Activated CD4-positive, alpha-beta T cell treated with anti-CD3 and anti-CD28 coated beads for 1 hour (primary cell): ENCODE data around the gene GTF2F2.

Experiments
- DNase-seq: peaks from one replicate; pipeline ENCODE4 v3.0.0-alpha.2; 2020

The GTF2F2 gene

GRCh38 chr13:45306966-45307365, 186.7 kb downstream of the GTF2F2 start:
- DNase-seq: no peak

DNA sequence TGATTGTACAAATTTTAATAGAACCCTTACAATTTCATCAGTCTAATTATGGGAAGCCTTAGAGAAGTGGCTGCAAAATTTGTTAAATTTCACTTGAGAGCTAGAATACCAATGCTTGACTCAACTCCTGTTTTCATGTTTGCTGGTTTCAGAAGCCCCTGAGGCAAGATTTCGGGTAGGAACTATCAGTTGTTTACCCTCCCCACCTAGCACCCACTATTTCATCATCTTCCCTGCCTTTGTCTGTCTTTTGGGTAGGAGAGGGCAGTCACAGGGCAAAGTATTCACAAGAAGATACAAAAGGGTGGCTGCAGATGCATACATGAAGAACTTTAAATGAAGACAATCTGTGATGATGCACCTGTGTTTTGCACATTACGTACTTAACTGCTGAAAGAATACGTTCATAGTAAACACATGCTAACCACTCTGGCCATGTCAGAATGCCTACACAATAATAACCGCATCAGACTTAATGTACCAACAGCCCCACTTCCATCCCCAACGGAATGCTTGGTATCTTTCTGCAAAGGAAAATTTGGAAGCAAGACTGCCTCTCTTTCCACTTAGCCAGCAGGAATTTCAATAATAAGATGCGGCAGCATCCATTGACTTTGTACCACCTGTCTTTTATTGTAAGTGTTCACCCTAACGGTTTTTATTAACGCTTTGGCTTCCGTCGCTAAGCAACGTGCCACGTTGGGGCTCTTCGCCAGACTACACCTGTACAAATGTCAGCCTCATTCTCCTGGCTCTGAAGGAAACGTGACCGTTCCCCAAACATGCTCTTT, 190.2 kb downstream of the GTF2F2 start:
- no peak for DNase-seq

- no peak for DNase-seq
These were observed 194.5 kb downstream of the GTF2F2 start for GRCh38 chr13:45314822-45315221.

DNA sequence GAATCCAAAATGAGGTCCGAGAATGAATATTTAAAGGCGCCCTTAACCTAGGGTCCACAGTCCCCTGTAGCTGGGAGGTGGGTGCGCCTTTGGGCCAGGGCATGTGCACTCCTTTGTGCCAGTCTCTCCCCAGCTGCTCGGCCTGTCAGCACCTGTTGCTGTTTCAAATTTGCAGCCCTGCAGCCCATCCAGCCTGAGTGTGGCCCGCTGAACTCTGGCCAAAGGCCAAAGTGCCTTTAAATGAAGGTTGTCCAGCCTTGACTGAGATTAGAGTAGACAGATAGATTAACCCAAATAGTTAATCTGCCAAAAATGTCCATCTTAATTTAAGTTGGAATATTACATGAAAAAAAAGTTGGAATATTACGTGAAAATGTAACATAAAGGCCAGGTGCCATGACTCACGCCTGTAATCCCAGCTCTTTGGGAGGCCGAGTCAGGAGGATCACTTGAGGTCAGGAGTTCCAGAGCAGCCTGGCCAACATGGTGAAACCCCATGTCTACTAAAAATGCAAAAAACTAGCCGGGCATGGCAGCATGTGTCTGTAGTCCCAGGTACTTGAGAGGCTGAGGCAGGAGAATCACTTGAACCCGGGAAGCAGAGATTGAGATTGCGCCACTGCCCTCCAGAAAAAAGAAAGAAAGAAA, 195.3 kb downstream of the GTF2F2 start:
- no peak for DNase-seq

DNA sequence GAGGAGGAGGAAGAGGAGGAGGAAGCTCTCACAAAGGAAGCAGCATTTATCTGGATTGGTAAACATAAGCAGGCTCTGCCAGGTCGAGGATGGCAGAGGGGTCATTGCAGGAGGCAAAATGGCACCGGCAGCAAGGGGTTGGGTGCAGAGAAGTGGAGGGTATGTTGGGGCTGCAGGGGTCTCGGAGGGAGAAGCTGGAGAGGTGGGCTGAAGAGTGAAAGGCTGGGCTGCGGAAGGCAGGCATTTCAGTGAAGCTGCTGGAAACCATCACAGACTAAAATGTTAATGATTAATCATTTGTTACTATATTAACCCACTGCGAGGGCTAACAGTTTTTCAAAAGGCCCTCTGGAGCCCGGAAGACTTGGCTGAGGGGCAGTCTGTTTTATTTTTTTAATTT, 196.0 kb downstream of the GTF2F2 start:
- DNase-seq: no peak

- DNase-seq: no peak
These were observed 196.7 kb downstream of the GTF2F2 start for GRCh38 chr13:45316996-45317395.

- DNase-seq: no peak
These were observed 200.7 kb downstream of the GTF2F2 start for GRCh38 chr13:45320876-45321629.

DNA sequence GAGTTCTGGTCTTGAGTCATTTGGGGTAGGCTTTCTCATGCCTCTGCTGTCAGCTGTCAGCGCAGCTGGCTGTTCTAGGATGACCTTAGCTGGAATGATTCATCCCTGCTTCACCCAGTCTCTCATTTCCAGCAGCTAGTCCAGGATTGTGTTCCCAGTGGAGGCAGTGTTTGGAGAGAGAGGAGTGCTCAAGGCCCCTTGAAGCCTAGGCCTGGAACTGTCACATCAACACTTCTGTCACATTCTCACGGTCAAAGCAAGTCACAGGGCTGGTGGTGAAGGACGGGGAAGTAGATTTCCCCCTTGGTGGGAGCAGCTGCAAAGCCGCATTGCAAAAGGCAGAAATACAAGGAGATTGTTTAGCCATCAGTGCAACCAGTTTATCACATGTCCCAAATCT, 205.5 kb downstream of the GTF2F2 start:
- no peak for DNase-seq

DNA sequence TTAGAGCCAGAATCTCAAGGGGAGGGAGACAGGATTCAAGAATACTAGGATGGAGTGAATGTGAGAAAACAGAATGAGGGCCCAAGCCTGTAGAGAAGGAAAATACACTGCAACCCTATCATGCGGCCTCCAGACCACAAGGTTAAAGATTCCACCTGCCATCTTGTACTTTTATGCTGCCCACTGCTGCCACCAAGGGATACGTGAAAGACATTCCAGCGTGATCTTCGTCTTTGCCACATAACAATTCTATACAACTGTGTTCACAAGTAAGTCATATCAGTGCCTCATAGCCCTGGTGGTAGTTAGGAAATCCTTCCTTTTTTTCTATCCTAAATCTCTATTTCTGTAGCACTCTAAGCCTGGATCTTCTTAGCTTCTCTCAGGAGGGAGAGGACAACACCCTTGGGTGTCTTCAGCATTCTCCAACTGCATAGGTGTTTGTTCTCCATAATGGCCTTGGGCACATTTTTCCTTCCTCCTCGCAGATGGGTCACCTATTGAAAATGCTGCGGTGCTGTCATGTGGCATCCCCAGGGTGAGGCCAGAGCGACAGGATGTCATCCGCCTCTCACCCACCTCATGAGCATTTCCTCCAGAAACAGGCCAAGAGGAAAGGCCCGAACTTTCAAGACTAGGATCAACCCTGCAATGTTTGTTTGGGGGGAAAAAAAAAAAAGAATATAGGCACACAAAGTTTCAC, 207.1 kb downstream of the GTF2F2 start:
- DNase-seq: no peak

DNA sequence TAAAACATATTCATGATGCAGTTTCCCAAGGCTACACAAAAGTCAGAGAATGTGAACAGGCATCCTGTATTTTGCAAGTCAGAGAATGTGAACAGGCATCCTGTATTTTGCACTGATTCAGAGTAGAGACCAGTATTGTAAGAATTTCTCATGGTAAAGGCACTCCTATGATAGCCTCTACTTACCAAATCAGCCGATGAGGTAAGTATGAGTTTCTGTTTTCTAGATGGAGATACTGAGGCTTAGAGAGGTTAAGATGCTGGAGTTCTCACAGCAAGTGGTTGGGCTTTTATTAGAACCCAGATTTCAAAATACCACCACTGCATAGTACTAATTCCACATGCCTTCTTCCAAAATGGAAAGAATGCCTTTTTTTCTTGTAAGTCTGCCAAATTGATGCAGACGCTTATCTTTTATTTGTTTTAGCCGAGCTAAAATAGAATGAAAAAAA, 208.4 kb downstream of the GTF2F2 start:
- no peak for DNase-seq

GRCh38 chr13:45331123-45331619, 210.9 kb downstream of the GTF2F2 start:
- DNase-seq: no peak

- no peak for DNase-seq
These were observed 211.4 kb downstream of the GTF2F2 start for GRCh38 chr13:45331692-45332035.

GRCh38 chr13:45332036-45332830, 211.9 kb downstream of the GTF2F2 start:
- DNase-seq: no peak

- no peak for DNase-seq
These were observed 212.5 kb downstream of the GTF2F2 start for GRCh38 chr13:45332831-45333219.

DNA sequence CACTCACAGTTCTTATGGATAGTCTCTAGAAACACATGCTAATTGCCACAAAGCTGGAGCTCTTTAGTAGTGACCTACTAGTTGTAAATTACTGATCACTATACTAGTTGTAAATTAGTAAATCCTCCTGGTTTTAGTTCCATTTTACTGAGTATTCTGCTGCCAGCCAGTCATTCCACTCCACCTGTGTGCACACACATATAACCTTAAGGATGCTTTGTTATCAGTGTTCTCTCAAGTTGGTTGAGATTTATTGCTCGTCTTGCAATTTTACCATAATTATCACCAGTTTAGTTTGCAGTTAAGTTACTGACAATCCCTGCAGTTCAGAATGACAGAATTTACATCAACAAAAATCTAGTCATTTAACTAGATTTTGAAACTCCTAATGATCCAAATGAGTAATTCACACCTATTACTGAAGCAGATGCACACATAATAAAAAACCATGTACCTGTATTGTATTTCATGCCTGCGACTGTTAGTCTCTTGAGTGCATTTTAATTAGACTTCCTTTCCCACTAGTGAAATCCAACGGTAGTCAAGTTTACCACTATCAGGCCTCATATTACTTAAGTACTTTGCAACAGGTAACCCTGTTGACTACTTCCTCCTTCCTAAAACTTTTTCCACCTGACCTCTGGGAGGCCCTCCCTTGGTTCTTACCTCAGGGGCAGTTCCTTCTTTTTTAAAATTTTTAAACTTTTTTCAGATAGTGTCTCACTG, 213.1 kb downstream of the GTF2F2 start:
- no peak for DNase-seq
